Astrocyte (in vitro differentiated cells and primary cell): Measurements from ENCODE around the gene EGLN1.

Source experiments
- EZH2 ChIP-seq: IDR thresholded peaks from 2 replicates; pipeline ENCODE4 v1.6.1; 2012; ENCODE audit warnings: mild to moderate bottlenecking, low read length, inconsistent platforms; ENCODE audit not compliant: insufficient read depth
- TF ChIP-seq, protein P1 (sequence below): IDR thresholded peaks from 2 replicates; pipeline ENCODE4 v1.5.1; 2011; ENCODE audit warnings: low read depth, mild to moderate bottlenecking, inconsistent platforms, low read length, moderate library complexity; ENCODE audit not compliant: insufficient read depth

GRCh38 chr1:231354330-231355020 is 67.6 kb downstream of the EGLN1 start:
- TF ChIP-seq, protein P1, sequence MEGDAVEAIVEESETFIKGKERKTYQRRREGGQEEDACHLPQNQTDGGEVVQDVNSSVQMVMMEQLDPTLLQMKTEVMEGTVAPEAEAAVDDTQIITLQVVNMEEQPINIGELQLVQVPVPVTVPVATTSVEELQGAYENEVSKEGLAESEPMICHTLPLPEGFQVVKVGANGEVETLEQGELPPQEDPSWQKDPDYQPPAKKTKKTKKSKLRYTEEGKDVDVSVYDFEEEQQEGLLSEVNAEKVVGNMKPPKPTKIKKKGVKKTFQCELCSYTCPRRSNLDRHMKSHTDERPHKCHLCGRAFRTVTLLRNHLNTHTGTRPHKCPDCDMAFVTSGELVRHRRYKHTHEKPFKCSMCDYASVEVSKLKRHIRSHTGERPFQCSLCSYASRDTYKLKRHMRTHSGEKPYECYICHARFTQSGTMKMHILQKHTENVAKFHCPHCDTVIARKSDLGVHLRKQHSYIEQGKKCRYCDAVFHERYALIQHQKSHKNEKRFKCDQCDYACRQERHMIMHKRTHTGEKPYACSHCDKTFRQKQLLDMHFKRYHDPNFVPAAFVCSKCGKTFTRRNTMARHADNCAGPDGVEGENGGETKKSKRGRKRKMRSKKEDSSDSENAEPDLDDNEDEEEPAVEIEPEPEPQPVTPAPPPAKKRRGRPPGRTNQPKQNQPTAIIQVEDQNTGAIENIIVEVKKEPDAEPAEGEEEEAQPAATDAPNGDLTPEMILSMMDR = no peak
- TF ChIP-seq EZH2 = no peak
